HUES64 (cell line): ENCODE measurements around the gene TBC1D22A.

ENCODE experiments used
- H3K27ac ChIP-seq: 2 replicates; pipeline ENCODE4 v1.7.0; 2013; ENCODE audit warnings: low read depth, low read length, inconsistent platforms
- H3K27me3 ChIP-seq: 2 replicates; pipeline ENCODE4 v1.6.1; 2013; ENCODE audit warnings: mild to moderate bottlenecking, low read length; ENCODE audit not compliant: insufficient read depth
- H3K36me3 ChIP-seq: 2 replicates; pipeline ENCODE4 v1.6.1; 2013; ENCODE audit warnings: mild to moderate bottlenecking, low read length; ENCODE audit not compliant: insufficient read depth
- H3K4me1 ChIP-seq: 2 replicates; pipeline ENCODE4 v1.6.1; 2013; ENCODE audit warnings: mild to moderate bottlenecking, low read length, moderate library complexity; ENCODE audit not compliant: insufficient read depth
- H3K4me3 ChIP-seq: 2 replicates; pipeline ENCODE4 v1.5.1; 2013; ENCODE audit warnings: mild to moderate bottlenecking, low read length, moderate library complexity
- H3K9ac ChIP-seq: 2 replicates; pipeline ENCODE4 v1.6.1; 2013; ENCODE audit warnings: mild to moderate bottlenecking, low read depth, low read length
- H3K9me3 ChIP-seq: 2 replicates; pipeline ENCODE4 v1.6.1; 2013; ENCODE audit warnings: low read depth, low read length; ENCODE audit not compliant: insufficient read depth
- WGBS: fragments of 150-250, 120-280 bp; methylation state at CpG from one replicate; pipeline ENCODE4 v1.1.7; 2013; ENCODE audit warnings: missing lambda C conversion rate; 5-methylcytosine and 5-hydroxymethylcytosine counted together

The TBC1D22A gene

GRCh38 chr22:46934746-46935491 lies 172.5 kb downstream of the TBC1D22A start:
- Histone ChIP-seq H3K36me3 (no peaks in the 10 kb centered on the region), H3K4me3 (no peak overlapping the region), H3K9me3 (no peaks in the 10 kb centered on the region), H3K4me1 (peaks cover 12% of the 10 kb centered on the region; the same call in 1 of the 2 replicates), H3K27me3 (no peaks in the 10 kb centered on the region), H3K27ac (0 out of 2 replicates have a peak overlapping the region, but pooled peaks have one; percentile 11), H3K9ac (no peak overlapping the region)
- 90% methylated on average over 14 of the region's 14 CpGs for WGBS

- 91% methylated on average over 24 of the region's 24 CpGs for WGBS
- no peaks in the 10 kb centered on the region for H3K36me3 ChIP-seq
- H3K27ac ChIP-seq: 0 out of 2 replicates have a peak overlapping the region, but pooled peaks have one; percentile 11
- H3K4me1 ChIP-seq: peaks cover 12% of the 10 kb centered on the region; the same call in 1 of the 2 replicates
- no peak overlapping the region for H3K4me3 ChIP-seq
- no peak overlapping the region for H3K9ac ChIP-seq
- H3K9me3 ChIP-seq: no peaks in the 10 kb centered on the region
- H3K27me3 ChIP-seq: no peaks in the 10 kb centered on the region
Measured at GRCh38 chr22:46935506-46936377, 173.3 kb downstream of the TBC1D22A start.

- Histone ChIP-seq H3K4me1 (peaks cover 12% of the 10 kb centered on the region; the same call in 1 of the 2 replicates), H3K27me3 (no peaks in the 10 kb centered on the region), H3K4me3 (no peak overlapping the region), H3K9ac (no peak overlapping the region), H3K27ac (no peak overlapping the region), H3K9me3 (no peaks in the 10 kb centered on the region), H3K36me3 (no peaks in the 10 kb centered on the region)
- 89% methylated on average over 12 of the region's 12 CpGs for WGBS
Measured at GRCh38 chr22:46936378-46936903, 174.0 kb downstream of the TBC1D22A start.

- Histone ChIP-seq H3K27ac (no peak overlapping the region), H3K4me3 (no peak overlapping the region), H3K27me3 (no peaks in the 10 kb centered on the region), H3K4me1 (peaks cover 12% of the 10 kb centered on the region; the same call in 1 of the 2 replicates), H3K36me3 (no peaks in the 10 kb centered on the region), H3K9me3 (no peaks in the 10 kb centered on the region), H3K9ac (no peak overlapping the region)
- WGBS: 93% methylated on average over 7 of the region's 8 CpGs
Measured at GRCh38 chr22:46937185-46937584, 174.7 kb downstream of the TBC1D22A start.

GRCh38 chr22:46937939-46938338 lies 175.5 kb downstream of the TBC1D22A start:
- peaks cover 12% of the 10 kb centered on the region; the same call in 1 of the 2 replicates for H3K4me1 ChIP-seq
- H3K9ac ChIP-seq: no peak overlapping the region
- WGBS: 97% methylated on average over 7 of the region's 7 CpGs
- H3K9me3 ChIP-seq: no peaks in the 10 kb centered on the region
- H3K36me3 ChIP-seq: no peaks in the 10 kb centered on the region
- H3K4me3 ChIP-seq: no peak overlapping the region
- H3K27ac ChIP-seq: no peak overlapping the region
- no peaks in the 10 kb centered on the region for H3K27me3 ChIP-seq

GRCh38 chr22:46941968-46942798 lies 179.7 kb downstream of the TBC1D22A start:
- H3K9ac ChIP-seq: no peak overlapping the region
- no peaks in the 10 kb centered on the region for H3K9me3 ChIP-seq
- no peak overlapping the region for H3K4me3 ChIP-seq
- 93% methylated on average over 21 of the region's 21 CpGs for WGBS
- no peaks in the 10 kb centered on the region for H3K36me3 ChIP-seq
- no peaks in the 10 kb centered on the region for H3K4me1 ChIP-seq
- no peaks in the 10 kb centered on the region for H3K27me3 ChIP-seq
- H3K27ac ChIP-seq: no peak overlapping the region

GRCh38 chr22:46942799-46943785 lies 180.6 kb downstream of the TBC1D22A start:
- WGBS: 96% methylated on average over 22 of the region's 22 CpGs
- H3K9ac ChIP-seq: no peak overlapping the region
- no peak overlapping the region for H3K27ac ChIP-seq

GRCh38 chr22:46945481-46945880 lies 183.0 kb downstream of the TBC1D22A start:
- WGBS: 85% methylated on average over 7 of the region's 7 CpGs
- Histone ChIP-seq H3K4me1 (peaks cover 11% of the 10 kb centered on the region), H3K9ac (no peak overlapping the region), H3K9me3 (no peaks in the 10 kb centered on the region), H3K4me3 (no peak overlapping the region), H3K27ac (no peak overlapping the region), H3K27me3 (no peaks in the 10 kb centered on the region), H3K36me3 (no peaks in the 10 kb centered on the region)

More at GRCh38 chr22:46942799-46943785, 180.6 kb downstream of the TBC1D22A start:
- Histone ChIP-seq H3K27me3 (no peaks in the 10 kb centered on the region), H3K4me1 (peaks cover 7% of the 10 kb centered on the region), H3K4me3 (no peak overlapping the region), H3K36me3 (no peaks in the 10 kb centered on the region), H3K9me3 (no peaks in the 10 kb centered on the region)

- H3K9me3 ChIP-seq: no peaks in the 10 kb centered on the region
- no peaks in the 10 kb centered on the region for H3K27me3 ChIP-seq
- H3K4me1 ChIP-seq: peaks cover 11% of the 10 kb centered on the region
- no peak overlapping the region for H3K4me3 ChIP-seq
- H3K36me3 ChIP-seq: no peaks in the 10 kb centered on the region
- 94% methylated on average over 7 of the region's 7 CpGs for WGBS
- no peak overlapping the region for H3K27ac ChIP-seq
- H3K9ac ChIP-seq: no peak overlapping the region
Measured at GRCh38 chr22:46946383-46946962, 184.0 kb downstream of the TBC1D22A start.
